HepG2 (cell line): Measurements from ENCODE around the gene OBP2A. TPM values are rescaled to one million over a fixed set of nuclear protein-coding genes. Genes with fewer than 3 reads are reported as not detected.

Source experiments
- ATAC-seq: fragments of 200-7000 bp; cut with Tn5 transposase; 3 replicates; pipeline ENCODE4 v1.9.1; 2020; ENCODE audit warnings: mild to moderate bottlenecking, moderate library complexity
- BruUV-seq: library from RNA; stranded (reverse); fragments of 400-500 nt; replicated peaks from 2 replicates; lab custom pipeline; 2021; lab: Mats Ljungman, UMichigan
- CTCF ChIA-PET: fragments of 300-600 bp; formaldehyde crosslinking; extraction: SDS; loops from one replicate; lab custom pipeline; 2021; ENCODE audit warnings: low total read pairs, inconsistent platforms, low intra/inter-chr PET ratio; lab: Yijun Ruan, JAX
- POLR2A ChIA-PET: fragments of 350-600 bp; sonication (Branson Sonifier 250); formaldehyde crosslinking; loops from one replicate; lab custom pipeline; 2020; ENCODE audit warnings: antibody characterized with exemption, inconsistent platforms; lab: Yijun Ruan, JAX
- DNase-seq: peaks from one replicate; pipeline ENCODE4 v3.0.0-alpha.2; 2015; ENCODE audit warnings: low spot score
- FAIRE-seq: peaks from 3 replicates; lab custom pipeline; 2011; peaks lifted over from hg19 to GRCh38; lab: Jason Lieb, UNC
- H2AFZ ChIP-seq: one replicate; pipeline ENCODE4 v1.6.1; 2011; ENCODE audit warnings: low read length, inconsistent platforms
- H3K27ac ChIP-seq: fragments of 300-600 bp; 3 replicates; pipeline ENCODE4 v1.8.0; 2011; ENCODE audit warnings: mixed run types, mild to moderate bottlenecking, mixed read lengths, low read length, inconsistent platforms; ENCODE audit not compliant: insufficient read depth; ENCODE audit errors: extremely low read length
- H3K27me3 ChIP-seq, 2 experiments: fragments of 200-600 bp in 1 of 2; 2 replicates in 1 of 2; 3 replicates in 1 of 2; pipeline versions ENCODE4 v1.6.0 to v1.8.0; 2011; ENCODE audit warnings: low read length in 2 of 2, mild to moderate bottlenecking in 2 of 2, moderate library complexity in 2 of 2, inconsistent platforms in 1 of 2; ENCODE audit not compliant: insufficient read depth in 2 of 2, control insufficient read depth in 1 of 2
- H3K36me3 ChIP-seq, 2 experiments: fragments of 200-600 bp in 1 of 2; replicated peaks in 1 of 2; 2 replicates in 1 of 2; 3 replicates in 1 of 2; pipeline versions ENCODE4 v1.5.1 to v1.8.0; 2011; ENCODE audit warnings: low read length in 2 of 2, inconsistent platforms in 1 of 2; ENCODE audit not compliant: insufficient read depth in 2 of 2, control insufficient read depth in 1 of 2
- H3K4me1 ChIP-seq: 2 replicates; pipeline ENCODE4 v1.5.1; 2012; ENCODE audit warnings: low read length, inconsistent platforms; ENCODE audit not compliant: insufficient read depth
- H3K4me2 ChIP-seq: 2 replicates; pipeline ENCODE4 v1.6.0; 2011; ENCODE audit warnings: low read depth, low read length, inconsistent platforms
- H3K4me3 ChIP-seq, 3 experiments: fragments of 200-600 bp in 1 of 3; sonication (generic), shearing (Covaris generic) in 1 of 3; replicated peaks in 1 of 3; 2 replicates each; pipeline ENCODE4 v1.5.1; 2011 to 2016; ENCODE audit warnings: low read length in 3 of 3, inconsistent platforms in 2 of 3, low read depth in 2 of 3, mild to moderate bottlenecking in 2 of 3, control low read depth in 1 of 3, mixed read lengths in 1 of 3; ENCODE audit not compliant: insufficient read depth in 1 of 3
- H3K79me2 ChIP-seq: one replicate; pipeline ENCODE4 v1.6.1; 2011; ENCODE audit warnings: low read length, inconsistent platforms; ENCODE audit not compliant: insufficient read depth
- H3K9ac ChIP-seq: 2 replicates; pipeline ENCODE4 v1.6.0; 2011; ENCODE audit warnings: mild to moderate bottlenecking, low read depth, low read length, inconsistent platforms; ENCODE audit not compliant: insufficient read depth
- H3K9me3 ChIP-seq: 2 replicates; pipeline ENCODE4 v1.5.1; 2012; ENCODE audit warnings: mild to moderate bottlenecking, low read length
- H4K20me1 ChIP-seq: 2 replicates; pipeline ENCODE4 v1.6.0; 2011; ENCODE audit warnings: inconsistent platforms, mild to moderate bottlenecking, low read length, moderate library complexity; ENCODE audit not compliant: insufficient read depth
- ARNT2 ChIP-seq: sonication (generic); formaldehyde crosslinking; IDR thresholded peaks from 2 replicates; pipeline ENCODE4 v1.8.0; 2022; ENCODE audit warnings: mild to moderate bottlenecking, low read depth, missing genetic modification reagents, moderate library complexity
- EEA1 ChIP-seq: sonication (generic); formaldehyde crosslinking; IDR thresholded peaks from 2 replicates; pipeline ENCODE4 v1.5.1; 2020; ENCODE audit warnings: mild to moderate bottlenecking, missing genetic modification reagents, borderline replicate concordance
- MEIS1 ChIP-seq: sonication (generic); formaldehyde crosslinking; IDR thresholded peaks from 2 replicates; pipeline ENCODE4 v1.9.0; 2021; ENCODE audit warnings: mild to moderate bottlenecking, missing genetic modification reagents, moderate library complexity, borderline replicate concordance
- NFIC ChIP-seq: IDR thresholded peaks from 2 replicates; pipeline ENCODE4 v1.6.1; 2012; ENCODE audit warnings: mild to moderate bottlenecking, low read length, inconsistent platforms
- NFKBIZ ChIP-seq: IDR thresholded peaks from 2 replicates; pipeline ENCODE4 v1.6.1; 2018; ENCODE audit warnings: missing genetic modification reagents, missing compliant biosample characterization
- RBAK ChIP-seq: sonication (generic); formaldehyde crosslinking; IDR thresholded peaks from 2 replicates; pipeline ENCODE4 v1.5.1; 2020; ENCODE audit warnings: mild to moderate bottlenecking, missing genetic modification reagents
- ZEB1 ChIP-seq: IDR thresholded peaks from 2 replicates; pipeline ENCODE4 v1.6.1; 2012; ENCODE audit warnings: mild to moderate bottlenecking, low read depth, inconsistent platforms; ENCODE audit not compliant: insufficient replicate concordance
- ZFP90 ChIP-seq: sonication (generic); formaldehyde crosslinking; IDR thresholded peaks from 2 replicates; pipeline ENCODE4 v1.8.0; 2022; ENCODE audit warnings: missing genetic modification reagents, mild to moderate bottlenecking, inconsistent platforms, borderline replicate concordance
- ZMYM4 ChIP-seq: sonication (generic); formaldehyde crosslinking; IDR thresholded peaks from 2 replicates; pipeline ENCODE4 v1.8.1; 2023; ENCODE audit warnings: mild to moderate bottlenecking, missing genetic modification reagents
- ZNF674 ChIP-seq: sonication (generic); formaldehyde crosslinking; IDR thresholded peaks from 2 replicates; pipeline ENCODE4 v1.5.0; 2020; ENCODE audit warnings: low read depth, mild to moderate bottlenecking, missing genetic modification reagents
- ZNF780A ChIP-seq: sonication (generic); formaldehyde crosslinking; IDR thresholded peaks from 2 replicates; pipeline ENCODE4 v1.8.0; 2022; ENCODE audit warnings: mild to moderate bottlenecking, missing genetic modification reagents, moderate library complexity
- ZNF879 ChIP-seq: sonication (generic); formaldehyde crosslinking; IDR thresholded peaks from 2 replicates; pipeline ENCODE4 v1.8.1; 2023; ENCODE audit warnings: missing genetic modification reagents
- WGBS: methylation state at CpG from one replicate; pipeline ENCODE4 v1.1.6; 2017; ENCODE audit warnings: low lambda C conversion rate; 5-methylcytosine and 5-hydroxymethylcytosine counted together
- in situ Hi-C: cut with HindIII; loops from 2 replicates; pipeline ENCODE4 v1.10.0; 2017; ENCODE audit warnings: low pct_unique_long_range_greater_than_20kb; ENCODE audit not compliant: extremely low pct_ligation_motif_present
- intact Hi-C: fragments of 100-400 bp; cut with micrococcal nuclease; formaldehyde crosslinking; loops from one replicate; pipeline ENCODE4 v1.10.0; 2022; ENCODE audit not compliant: unreplicated experiment
- polyA plus RNA-seq, 8 experiments: library from polyadenylated mRNA; depleted of rRNA in 3 of 8; stranded (reverse) in 7 of 8; unstranded in 1 of 8; fragments of >200 nt; fragmentation: Illumina TruSeq in 4 of 8; extraction: Trizol in 4 of 8; gene quantifications; 2 replicates each; pipeline versions ENCODE4 v1.2.1 to v1.2.3, GENCODE V29; 2011 to 2016; ENCODE audit warnings: low read depth in 4 of 8, missing spikeins in 1 of 8, mixed read lengths in 1 of 8; ENCODE audit not compliant: insufficient read depth in 1 of 8
- total RNA-seq, 5 experiments: library from RNA; depleted of rRNA; stranded (reverse); fragments of >200 nt; fragmentation: Illumina TruSeq; extraction: Trizol; gene quantifications; 2 replicates each; pipeline ENCODE4 v1.2.3, GENCODE V29; 2016; ENCODE audit warnings: low read depth in 1 of 5
- TF ChIP-seq, protein P1 (sequence below): IDR thresholded peaks from 2 replicates; pipeline ENCODE4 v1.6.1; 2012; ENCODE audit warnings: low read length, improper control_type of control experiment
- TF ChIP-seq, protein P2 (sequence below): sonication (generic); formaldehyde crosslinking; IDR thresholded peaks from 2 replicates; pipeline ENCODE4 v1.5.0; 2020; ENCODE audit warnings: missing genetic modification reagents

OBP2A gene
- total and polyA plus RNA-seq, 2 of the 13 experiments (the other 11 are each of a cell fraction or from before 2014, with no cell fraction given): 0.32 TPM; not detected in 1

DNA sequence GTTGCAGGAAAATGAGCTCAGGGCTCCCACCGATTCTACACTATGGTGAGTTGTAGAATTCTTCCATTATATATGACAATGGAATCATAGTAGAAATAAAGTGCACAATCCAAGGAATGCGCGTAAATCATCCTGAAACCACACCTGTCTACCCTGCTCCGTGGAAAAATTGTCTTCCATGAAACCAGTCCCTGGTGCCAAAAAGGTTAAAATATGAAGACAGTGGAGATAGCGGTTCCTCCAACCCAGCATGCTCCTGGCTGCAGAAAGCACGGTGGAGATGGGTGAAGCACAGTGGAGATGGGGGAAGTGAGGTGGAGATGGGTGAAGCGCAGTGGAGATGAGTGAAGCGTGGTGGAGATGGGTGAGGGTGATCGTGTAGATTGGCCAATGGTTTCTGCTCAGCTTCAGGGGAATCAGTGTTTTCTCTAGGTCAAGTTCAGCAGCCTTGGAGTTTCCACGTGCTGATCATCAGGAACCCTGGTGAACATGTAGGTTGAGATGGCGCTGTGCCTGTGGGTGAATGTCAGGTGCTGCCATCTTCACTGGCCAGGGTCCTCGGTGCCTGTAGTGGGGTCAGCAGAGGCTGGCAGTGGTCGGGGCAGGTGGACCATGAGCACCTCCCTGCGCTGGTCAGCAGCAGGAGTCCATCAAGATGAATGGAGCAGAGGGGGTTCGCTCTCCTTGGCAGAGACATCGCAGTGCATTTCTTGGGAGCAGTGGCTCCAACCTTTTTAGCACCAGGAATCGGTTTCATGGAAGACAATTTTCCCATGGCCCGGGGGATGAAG lies 35.9 kb downstream of the OBP2A start:
- Histone ChIP-seq H4K20me1 (no peaks in the 10 kb centered on the region), H3K27ac (no peak overlapping the region), H3K9me3 (no peaks in the 10 kb centered on the region), H2AFZ (no peak overlapping the region), H3K9ac (no peak overlapping the region), H3K4me1 (no peaks in the 10 kb centered on the region), H3K36me3 (no peaks in the 10 kb centered on the region), H3K4me3 (no peak overlapping the region), H3K79me2 (no peaks in the 10 kb centered on the region), H3K4me2 (no peak overlapping the region), H3K27me3 (peaks cover 1 to 56% of the 10 kb centered on the region in 2 experiments; a peak in 3 of 5 replicates)
- TF ChIP-seq ZMYM4 (no peak), ARNT2 (CRISPR knock-in tag) (no peak), ZNF674 (CRISPR knock-in tag) (no peak), ZFP90 (no peak), NFIC (no peak), ZNF879 (CRISPR knock-in tag) (no peak), ZNF780A (CRISPR knock-in tag) (no peak)
- POLR2A ChIA-PET: no interaction called here
- CTCF ChIA-PET: no interaction called here
- no peak for DNase-seq
- 19% methylated on average over 15 of the region's 18 CpGs for WGBS
- no peak for ATAC-seq
- in situ Hi-C loops: no loop called here
- intact Hi-C loops: no loop called here
- BruUV-seq: no TSS peak
- no peak for FAIRE-seq

DNA sequence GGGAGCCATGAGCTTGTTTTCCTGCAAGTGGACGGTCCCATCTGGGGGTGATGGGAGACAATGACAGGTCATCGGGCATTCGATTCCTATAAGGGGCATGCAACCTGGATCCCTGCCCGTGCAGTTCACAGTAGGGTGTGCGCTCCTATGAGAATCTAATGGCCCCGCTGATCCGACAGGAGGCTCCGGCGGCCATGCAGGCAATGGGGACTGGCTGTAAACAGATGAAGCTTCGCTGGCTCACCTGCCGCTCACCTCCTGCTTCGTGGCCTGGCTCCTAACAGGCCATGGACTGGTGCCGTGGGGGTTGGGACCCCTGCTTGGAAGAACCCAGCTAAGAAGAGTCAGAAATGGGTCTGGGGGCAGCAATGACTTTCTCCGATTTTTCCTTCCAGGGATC lies 36.6 kb downstream of the OBP2A start:
- H3K4me1 ChIP-seq: no peaks in the 10 kb centered on the region
- H3K4me2 ChIP-seq: no peak overlapping the region
- in situ Hi-C loops: no loop called here
- no peak overlapping the region for H3K9ac ChIP-seq
- ChIA-PET CTCF (no interaction called here), POLR2A (no interaction called here)
- FAIRE-seq (no peak), ATAC-seq (no peak), DNase-seq (no peak)
- no TSS peak for BruUV-seq
- H3K27me3 ChIP-seq: peaks cover 1 to 52% of the 10 kb centered on the region in 2 experiments; a peak in 3 of 5 replicates
- H2AFZ ChIP-seq: no peak overlapping the region
- no peaks in the 10 kb centered on the region for H3K36me3 ChIP-seq
- H3K27ac ChIP-seq: no peak overlapping the region
- H3K4me3 ChIP-seq: no peak overlapping the region
- H3K9me3 ChIP-seq: no peaks in the 10 kb centered on the region
- no peaks in the 10 kb centered on the region for H3K79me2 ChIP-seq
- no peaks in the 10 kb centered on the region for H4K20me1 ChIP-seq
- intact Hi-C loops: no loop called here
- WGBS: 7% methylated on average over 10 of the region's 14 CpGs
- TF ChIP-seq, protein P1, sequence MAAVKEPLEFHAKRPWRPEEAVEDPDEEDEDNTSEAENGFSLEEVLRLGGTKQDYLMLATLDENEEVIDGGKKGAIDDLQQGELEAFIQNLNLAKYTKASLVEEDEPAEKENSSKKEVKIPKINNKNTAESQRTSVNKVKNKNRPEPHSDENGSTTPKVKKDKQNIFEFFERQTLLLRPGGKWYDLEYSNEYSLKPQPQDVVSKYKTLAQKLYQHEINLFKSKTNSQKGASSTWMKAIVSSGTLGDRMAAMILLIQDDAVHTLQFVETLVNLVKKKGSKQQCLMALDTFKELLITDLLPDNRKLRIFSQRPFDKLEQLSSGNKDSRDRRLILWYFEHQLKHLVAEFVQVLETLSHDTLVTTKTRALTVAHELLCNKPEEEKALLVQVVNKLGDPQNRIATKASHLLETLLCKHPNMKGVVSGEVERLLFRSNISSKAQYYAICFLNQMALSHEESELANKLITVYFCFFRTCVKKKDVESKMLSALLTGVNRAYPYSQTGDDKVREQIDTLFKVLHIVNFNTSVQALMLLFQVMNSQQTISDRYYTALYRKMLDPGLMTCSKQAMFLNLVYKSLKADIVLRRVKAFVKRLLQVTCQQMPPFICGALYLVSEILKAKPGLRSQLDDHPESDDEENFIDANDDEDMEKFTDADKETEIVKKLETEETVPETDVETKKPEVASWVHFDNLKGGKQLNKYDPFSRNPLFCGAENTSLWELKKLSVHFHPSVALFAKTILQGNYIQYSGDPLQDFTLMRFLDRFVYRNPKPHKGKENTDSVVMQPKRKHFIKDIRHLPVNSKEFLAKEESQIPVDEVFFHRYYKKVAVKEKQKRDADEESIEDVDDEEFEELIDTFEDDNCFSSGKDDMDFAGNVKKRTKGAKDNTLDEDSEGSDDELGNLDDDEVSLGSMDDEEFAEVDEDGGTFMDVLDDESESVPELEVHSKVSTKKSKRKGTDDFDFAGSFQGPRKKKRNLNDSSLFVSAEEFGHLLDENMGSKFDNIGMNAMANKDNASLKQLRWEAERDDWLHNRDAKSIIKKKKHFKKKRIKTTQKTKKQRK: no peak
- TF ChIP-seq NFKBIZ (CRISPR knock-in tag): no peak
- no peak for TF ChIP-seq ZEB1
- TF ChIP-seq, protein P2, sequence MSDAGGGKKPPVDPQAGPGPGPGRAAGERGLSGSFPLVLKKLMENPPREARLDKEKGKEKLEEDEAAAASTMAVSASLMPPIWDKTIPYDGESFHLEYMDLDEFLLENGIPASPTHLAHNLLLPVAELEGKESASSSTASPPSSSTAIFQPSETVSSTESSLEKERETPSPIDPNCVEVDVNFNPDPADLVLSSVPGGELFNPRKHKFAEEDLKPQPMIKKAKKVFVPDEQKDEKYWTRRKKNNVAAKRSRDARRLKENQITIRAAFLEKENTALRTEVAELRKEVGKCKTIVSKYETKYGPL: no peak
- no peak for TF ChIP-seq RBAK (CRISPR knock-in tag)
- no peak for TF ChIP-seq ZNF780A (CRISPR knock-in tag)
- no peak for TF ChIP-seq MEIS1
- no peak for TF ChIP-seq EEA1
